Retina (tissue), 1 donor: Measurements from ENCODE around the gene THOP1.
"Not testable (repeated sequence)": the region's sequence is repeated elsewhere in the genome, so short reads cannot be mapped to it uniquely, and the experiment has no call there.

ENCODE experiments used
- DNase-seq: peaks from one replicate; pipeline ENCODE4 v3.0.0-alpha.2; 2016

Gene THOP1

DNA sequence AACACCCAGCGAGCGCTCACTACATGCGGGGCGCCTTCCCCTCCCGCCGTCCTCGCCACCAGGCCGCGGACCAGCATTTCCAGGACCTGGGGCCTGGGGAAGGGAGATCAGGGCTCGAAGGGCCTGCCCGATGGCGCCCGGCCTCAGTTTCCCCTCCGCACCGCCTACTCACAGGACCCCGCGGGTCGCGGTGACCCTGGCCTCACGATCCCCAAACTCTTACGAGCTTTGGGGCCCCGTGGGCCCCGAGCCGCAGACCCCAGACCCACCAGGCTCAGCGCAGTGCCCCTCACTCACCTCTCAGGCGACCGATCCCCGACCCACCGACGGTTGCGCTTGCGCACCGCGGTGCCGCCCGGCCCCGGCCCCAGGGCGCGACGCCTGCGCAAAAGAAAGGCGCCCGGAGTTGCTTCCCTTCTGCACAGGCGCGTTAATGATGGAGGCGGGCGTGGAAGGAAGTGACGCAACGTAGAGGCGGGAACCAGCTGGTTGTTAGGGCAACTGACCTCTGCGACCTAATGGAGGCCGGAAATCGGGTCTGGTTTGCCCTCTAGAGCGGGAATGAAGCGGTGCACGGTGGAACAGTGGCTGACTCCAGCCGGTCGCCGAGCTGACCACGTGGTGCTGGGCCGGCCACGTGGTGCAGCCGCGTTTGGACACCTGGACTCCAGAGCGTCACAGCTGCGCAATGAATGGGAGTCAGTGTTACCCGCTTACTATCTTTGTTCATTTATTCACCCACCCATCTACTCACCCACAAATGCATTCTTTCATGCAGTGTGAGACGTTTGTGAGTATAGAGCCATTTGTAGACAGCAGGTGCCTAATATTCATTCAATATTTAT is 2.1 kb upstream of the THOP1 start, which contains the start of gene SGTA:
Gene SGTA, minus strand, starts transcription at position 338 of the 845 bp plus-strand sequence. CDS start 14,205 bp downstream, outside the sequence.
- DNase-seq = peak; percentile 100

DNA sequence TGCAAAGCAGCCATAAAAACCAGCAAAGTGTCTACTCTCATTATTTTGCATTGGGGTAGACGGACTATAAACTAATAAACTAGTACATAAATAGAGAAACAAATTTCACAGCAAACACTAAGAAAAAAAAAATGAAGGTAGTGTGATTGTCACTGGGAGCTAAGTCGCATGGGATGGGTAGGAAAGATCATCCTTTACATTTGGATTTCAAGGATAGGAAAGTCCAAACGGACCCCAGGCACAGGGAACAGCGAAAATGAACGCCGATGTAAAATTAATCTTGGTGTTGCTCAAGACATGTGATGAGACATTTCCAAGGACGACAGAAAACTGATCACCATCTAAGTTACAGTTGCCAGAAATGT is 1.5 kb upstream of the THOP1 start:
- no peak for DNase-seq

GRCh38 chr19:2787115-2787514 is 1.8 kb downstream of the THOP1 start:
- no peak for DNase-seq

- DNase-seq = no peak
Observed at GRCh38 chr19:2788237-2788636, 2.9 kb downstream of the THOP1 start.

- DNase-seq = no peak
Observed at GRCh38 chr19:2790194-2790556, 4.9 kb downstream of the THOP1 start.

- no peak for DNase-seq
Observed at GRCh38 chr19:2790557-2791271, 5.4 kb downstream of the THOP1 start.

DNA sequence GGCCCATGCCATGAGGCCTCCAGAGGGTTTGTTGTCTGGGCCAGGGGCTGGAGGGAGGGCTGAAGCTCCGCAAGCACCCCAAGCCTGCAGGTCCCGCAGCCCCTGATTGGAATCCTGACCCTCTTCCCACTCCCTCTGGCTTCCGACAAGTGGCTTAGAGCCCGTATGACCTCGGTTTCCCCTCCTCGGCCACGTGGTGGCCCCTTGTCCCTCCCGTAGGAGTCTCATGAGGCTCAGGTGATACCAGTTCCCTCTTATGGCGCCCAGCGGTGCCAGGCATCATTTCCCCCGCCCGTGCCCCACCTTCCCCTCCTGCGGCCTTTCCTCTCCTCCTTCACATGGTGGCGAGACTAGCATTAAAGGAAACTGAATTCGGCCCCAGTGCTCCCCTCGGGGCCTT is 6.1 kb downstream of the THOP1 start:
- no peak for DNase-seq

DNA sequence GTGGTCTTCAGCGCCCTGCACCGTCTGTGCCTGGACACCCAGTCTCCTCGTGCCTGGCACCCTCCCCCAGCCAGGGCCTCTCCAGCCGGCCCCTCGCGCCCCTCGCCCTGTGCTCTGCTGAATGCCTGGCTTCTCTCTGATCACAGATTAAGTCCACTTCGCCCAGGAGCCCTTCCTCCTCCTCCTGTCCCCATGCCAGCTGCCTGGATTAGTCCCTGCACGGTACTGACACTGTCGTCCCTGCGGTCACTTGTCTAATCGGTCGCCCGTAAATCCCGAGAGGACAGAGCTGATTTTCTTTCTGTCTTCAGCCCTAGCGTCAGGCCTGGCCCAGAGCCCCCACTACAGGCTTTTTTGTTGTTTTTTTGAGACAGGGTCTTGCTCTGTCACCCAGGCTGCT is 6.6 kb downstream of the THOP1 start:
- peak; percentile 26 for DNase-seq

GRCh38 chr19:2792666-2793065 is 7.4 kb downstream of the THOP1 start:
- not testable (repeated sequence) for DNase-seq

- no peak for DNase-seq
Observed at GRCh38 chr19:2793126-2793525, 7.8 kb downstream of the THOP1 start.

- no peak for DNase-seq
Observed at GRCh38 chr19:2793577-2793976, 8.3 kb downstream of the THOP1 start.

GRCh38 chr19:2795827-2796658 is 10.7 kb downstream of the THOP1 start:
- DNase-seq = no peak

GRCh38 chr19:2796659-2797266 is 11.5 kb downstream of the THOP1 start:
- DNase-seq = no peak

- DNase-seq = no peak
Observed at GRCh38 chr19:2797280-2797679, 12.0 kb downstream of the THOP1 start.

DNA sequence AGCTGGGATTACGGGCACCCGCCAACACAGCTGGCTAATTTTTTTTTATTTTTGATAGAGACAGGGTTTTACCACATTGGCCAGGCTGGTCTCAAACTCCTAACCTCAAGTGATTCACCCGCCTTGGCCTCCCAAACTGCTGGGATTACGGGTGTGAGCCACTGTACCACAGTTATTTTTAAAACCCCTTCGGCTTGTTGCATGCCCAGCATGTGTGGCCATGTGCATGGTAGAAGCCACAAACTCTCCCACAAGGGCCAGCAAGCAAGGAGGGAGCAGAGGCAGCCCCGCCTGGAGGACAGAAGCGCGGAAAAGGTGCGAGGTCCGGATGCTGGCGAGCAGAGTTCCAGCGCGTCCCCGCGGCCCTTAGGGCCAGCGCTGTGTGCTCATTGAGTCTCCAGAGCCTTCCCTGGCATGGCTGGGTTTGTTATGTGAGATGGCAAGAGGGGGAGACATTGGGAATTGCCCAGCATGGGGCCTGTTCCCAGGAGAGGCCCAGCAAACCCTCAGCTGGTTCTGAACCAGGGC is 12.9 kb downstream of the THOP1 start:
- no peak for DNase-seq

GRCh38 chr19:2798733-2799132 is 13.4 kb downstream of the THOP1 start:
- no peak for DNase-seq

- DNase-seq = no peak
Observed at GRCh38 chr19:2799273-2800020, 14.1 kb downstream of the THOP1 start.

DNA sequence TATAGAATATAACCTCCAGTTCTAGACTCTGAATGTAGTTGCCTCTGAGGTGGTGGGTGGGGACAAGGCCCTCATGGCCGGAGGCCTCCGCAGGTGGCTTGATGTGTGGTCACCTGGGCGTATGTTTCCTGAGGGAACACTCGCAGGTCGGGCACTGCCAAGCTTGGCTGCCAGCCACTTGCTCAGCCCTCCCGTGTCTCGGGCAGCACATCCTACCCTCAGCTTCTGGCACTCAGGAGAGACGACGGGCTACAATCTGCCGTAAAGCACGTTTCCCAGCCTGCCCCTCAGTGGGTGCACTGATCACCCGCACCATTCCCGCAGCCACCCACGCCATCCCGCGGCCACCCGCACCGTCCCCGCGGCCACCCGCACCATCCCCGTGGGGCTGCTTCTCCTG is 15.2 kb downstream of the THOP1 start:
- DNase-seq = no peak

- DNase-seq = no peak
Observed at GRCh38 chr19:2802826-2803225, 17.5 kb downstream of the THOP1 start.

DNA sequence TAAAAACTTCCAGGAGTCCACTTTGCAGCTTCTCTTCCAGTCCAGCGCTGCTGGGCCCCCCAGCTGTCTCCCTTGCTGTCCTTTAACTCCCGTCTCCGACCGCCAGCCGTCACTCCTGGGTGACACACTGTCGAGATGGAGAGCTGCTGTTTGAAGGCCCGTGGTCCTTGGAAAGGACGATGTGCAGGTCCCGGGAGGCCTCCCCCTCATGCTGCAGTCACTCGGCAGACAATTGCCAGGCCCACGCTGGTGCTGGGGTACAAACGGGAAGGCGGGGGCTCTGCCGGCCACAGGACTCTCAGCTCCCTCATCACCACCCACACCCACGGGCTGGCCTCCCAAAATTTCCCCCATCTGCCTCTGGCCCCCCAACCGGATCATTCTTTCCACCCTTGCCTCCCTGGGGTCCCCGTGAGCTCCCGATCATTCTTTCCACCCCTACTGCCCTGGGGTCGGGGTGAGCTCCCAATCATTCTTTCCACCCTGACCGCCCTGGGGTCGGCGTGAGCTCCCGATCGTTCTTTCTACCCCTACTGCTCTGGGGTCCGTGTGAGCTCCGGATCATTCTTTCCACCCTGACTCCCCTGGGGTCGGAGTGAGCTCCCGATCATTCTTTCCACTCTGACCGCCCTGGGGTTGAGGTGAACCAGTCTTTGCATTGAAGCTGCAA is 18.3 kb downstream of the THOP1 start:
- DNase-seq = no peak
